ENCODE results near the gene HS3ST6. TPM values are rescaled to one million over a fixed set of nuclear protein-coding genes. Genes with fewer than 3 reads are reported as not detected.

Gene HS3ST6
- total and polyA plus RNA-seq, 2 of the 13 experiments (the other 11 are each of a cell fraction or from before 2014, with no cell fraction given): not detected

DNA sequence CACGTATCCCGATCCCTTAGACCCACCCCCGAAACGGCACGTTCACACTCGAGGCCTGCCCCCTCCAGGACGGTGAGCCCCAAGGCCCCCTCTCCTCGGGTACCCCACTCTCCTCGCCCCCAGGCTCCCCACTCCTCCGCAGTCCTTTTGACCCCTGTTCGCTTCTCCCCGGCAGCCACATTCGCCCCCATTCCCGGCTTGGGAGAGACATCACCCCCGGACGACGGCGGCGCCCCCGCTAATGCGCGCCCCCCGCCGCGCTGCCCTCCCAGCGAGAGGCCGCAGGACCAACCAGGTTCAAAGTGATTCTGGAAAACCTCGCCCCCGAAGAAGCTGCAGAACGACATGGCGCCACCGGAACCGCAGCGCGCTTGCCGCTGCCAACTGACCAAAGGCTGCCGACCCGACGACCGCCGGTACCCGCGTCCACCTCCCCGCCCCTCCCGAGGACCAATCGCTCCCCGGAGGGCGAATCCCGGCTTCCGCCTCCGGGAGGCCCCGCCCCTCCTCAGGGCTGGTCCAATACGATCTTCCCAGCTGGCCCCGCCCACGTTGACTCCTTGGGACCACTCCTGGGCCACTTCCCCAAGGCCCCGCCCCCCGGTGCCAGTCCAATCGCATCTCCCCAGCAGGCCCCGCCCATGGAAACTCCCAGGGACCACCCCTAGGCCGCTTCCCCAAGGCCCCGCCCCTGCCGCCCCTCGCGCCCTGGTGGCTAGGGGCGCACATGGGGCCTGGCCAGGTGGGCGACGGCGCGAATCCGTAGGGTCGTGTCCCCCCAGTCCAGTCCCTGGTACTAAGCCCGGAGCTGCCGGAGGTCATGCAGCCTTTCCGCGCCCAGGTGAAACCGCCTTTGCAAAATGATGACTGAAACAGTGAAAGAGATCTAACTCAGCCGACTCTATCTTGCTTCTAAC, 24.9 kb upstream of the HS3ST6 start, which contains the start of gene MSRB1 (continued):
- TF ChIP-seq NFATC3 (CRISPR knock-in tag; IDR thresholded peaks at IDR 0.05) (0 out of 2 replicates have a peak, but pooled peaks have one; percentile 24), ZNF367 (CRISPR knock-in tag; IDR thresholded peaks at IDR 0.05; ENCODE audit: borderline replicate concordance) (no peak), ZNF792 (CRISPR knock-in tag; IDR thresholded peaks at IDR 0.05) (peak; percentile 61), ZSCAN25 (CRISPR knock-in tag; IDR thresholded peaks at IDR 0.05) (no peak; the same call in 1 of the 2 replicates), ZNF446 (CRISPR knock-in tag; IDR thresholded peaks at IDR 0.05) (no peak), ZFX (CRISPR knock-in tag; IDR thresholded peaks at IDR 0.05; ENCODE audit: low read depth) (peak; percentile 67), JUND (CRISPR knock-in tag; IDR thresholded peaks at IDR 0.05) (no peak), ZNF326 (CRISPR knock-in tag; IDR thresholded peaks at IDR 0.05; ENCODE audit: borderline replicate concordance) (no peak), MXD4 (CRISPR knock-in tag; IDR thresholded peaks at IDR 0.05) (no peak), GATA4 (IDR thresholded peaks at IDR 0.05; ENCODE audit: borderline replicate concordance, low read depth) (peak; percentile 65; the same call in 1 of the 2 replicates), NR2F2 (IDR thresholded peaks at IDR 0.05; ENCODE audit: borderline replicate concordance, low read depth) (no peak), PHB2 (IDR thresholded peaks at IDR 0.05; ENCODE audit: partially characterized antibody) (no peak), ZNF660 (CRISPR knock-in tag; IDR thresholded peaks at IDR 0.05; ENCODE audit: borderline replicate concordance, low read depth) (0 out of 2 replicates have a peak, but pooled peaks have one; percentile 22), ZBTB38 (CRISPR knock-in tag; IDR thresholded peaks at IDR 0.05) (peak; percentile 88), FOXO1 (CRISPR knock-in tag; IDR thresholded peaks at IDR 0.05) (0 out of 2 replicates have a peak, but pooled peaks have one; percentile 9), MLLT10 (CRISPR knock-in tag; IDR thresholded peaks at IDR 0.05) (no peak), ZNF749 (CRISPR knock-in tag; IDR thresholded peaks at IDR 0.05; ENCODE audit: borderline replicate concordance) (peak; percentile 37; the same call in 1 of the 2 replicates), STAT5B (CRISPR knock-in tag; IDR thresholded peaks at IDR 0.05) (no peak), CENPX (CRISPR knock-in tag; IDR thresholded peaks at IDR 0.05) (no peak), MEF2D (CRISPR knock-in tag; IDR thresholded peaks at IDR 0.05) (no peak), NCOA1 (CRISPR knock-in tag; IDR thresholded peaks at IDR 0.05) (no peak), ZNF12 (CRISPR knock-in tag; IDR thresholded peaks at IDR 0.05) (no peak)
- TF ChIP-seq, protein P1, sequence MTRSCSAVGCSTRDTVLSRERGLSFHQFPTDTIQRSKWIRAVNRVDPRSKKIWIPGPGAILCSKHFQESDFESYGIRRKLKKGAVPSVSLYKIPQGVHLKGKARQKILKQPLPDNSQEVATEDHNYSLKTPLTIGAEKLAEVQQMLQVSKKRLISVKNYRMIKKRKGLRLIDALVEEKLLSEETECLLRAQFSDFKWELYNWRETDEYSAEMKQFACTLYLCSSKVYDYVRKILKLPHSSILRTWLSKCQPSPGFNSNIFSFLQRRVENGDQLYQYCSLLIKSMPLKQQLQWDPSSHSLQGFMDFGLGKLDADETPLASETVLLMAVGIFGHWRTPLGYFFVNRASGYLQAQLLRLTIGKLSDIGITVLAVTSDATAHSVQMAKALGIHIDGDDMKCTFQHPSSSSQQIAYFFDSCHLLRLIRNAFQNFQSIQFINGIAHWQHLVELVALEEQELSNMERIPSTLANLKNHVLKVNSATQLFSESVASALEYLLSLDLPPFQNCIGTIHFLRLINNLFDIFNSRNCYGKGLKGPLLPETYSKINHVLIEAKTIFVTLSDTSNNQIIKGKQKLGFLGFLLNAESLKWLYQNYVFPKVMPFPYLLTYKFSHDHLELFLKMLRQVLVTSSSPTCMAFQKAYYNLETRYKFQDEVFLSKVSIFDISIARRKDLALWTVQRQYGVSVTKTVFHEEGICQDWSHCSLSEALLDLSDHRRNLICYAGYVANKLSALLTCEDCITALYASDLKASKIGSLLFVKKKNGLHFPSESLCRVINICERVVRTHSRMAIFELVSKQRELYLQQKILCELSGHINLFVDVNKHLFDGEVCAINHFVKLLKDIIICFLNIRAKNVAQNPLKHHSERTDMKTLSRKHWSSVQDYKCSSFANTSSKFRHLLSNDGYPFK (CRISPR knock-in tag; IDR thresholded peaks at IDR 0.05; ENCODE audit: borderline replicate concordance): no peak; the same call in 1 of the 2 replicates
- TF ChIP-seq, protein P2, sequence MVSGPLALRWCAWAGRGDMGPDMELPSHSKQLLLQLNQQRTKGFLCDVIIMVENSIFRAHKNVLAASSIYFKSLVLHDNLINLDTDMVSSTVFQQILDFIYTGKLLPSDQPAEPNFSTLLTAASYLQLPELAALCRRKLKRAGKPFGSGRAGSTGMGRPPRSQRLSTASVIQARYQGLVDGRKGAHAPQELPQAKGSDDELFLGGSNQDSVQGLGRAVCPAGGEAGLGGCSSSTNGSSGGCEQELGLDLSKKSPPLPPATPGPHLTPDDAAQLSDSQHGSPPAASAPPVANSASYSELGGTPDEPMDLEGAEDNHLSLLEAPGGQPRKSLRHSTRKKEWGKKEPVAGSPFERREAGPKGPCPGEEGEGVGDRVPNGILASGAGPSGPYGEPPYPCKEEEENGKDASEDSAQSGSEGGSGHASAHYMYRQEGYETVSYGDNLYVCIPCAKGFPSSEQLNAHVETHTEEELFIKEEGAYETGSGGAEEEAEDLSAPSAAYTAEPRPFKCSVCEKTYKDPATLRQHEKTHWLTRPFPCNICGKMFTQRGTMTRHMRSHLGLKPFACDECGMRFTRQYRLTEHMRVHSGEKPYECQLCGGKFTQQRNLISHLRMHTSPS (CRISPR knock-in tag; IDR thresholded peaks at IDR 0.05; ENCODE audit: low read depth): 0 out of 2 replicates have a peak, but pooled peaks have one; percentile 25
- TF ChIP-seq, protein P3, sequence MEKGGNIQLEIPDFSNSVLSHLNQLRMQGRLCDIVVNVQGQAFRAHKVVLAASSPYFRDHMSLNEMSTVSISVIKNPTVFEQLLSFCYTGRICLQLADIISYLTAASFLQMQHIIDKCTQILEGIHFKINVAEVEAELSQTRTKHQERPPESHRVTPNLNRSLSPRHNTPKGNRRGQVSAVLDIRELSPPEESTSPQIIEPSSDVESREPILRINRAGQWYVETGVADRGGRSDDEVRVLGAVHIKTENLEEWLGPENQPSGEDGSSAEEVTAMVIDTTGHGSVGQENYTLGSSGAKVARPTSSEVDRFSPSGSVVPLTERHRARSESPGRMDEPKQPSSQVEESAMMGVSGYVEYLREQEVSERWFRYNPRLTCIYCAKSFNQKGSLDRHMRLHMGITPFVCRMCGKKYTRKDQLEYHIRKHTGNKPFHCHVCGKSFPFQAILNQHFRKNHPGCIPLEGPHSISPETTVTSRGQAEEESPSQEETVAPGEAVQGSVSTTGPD (CRISPR knock-in tag; IDR thresholded peaks at IDR 0.05): no peak
